Esophagus squamous epithelium (tissue), 5 donors: ENCODE results near the gene ZNF223. TPM values are rescaled to one million over a fixed set of nuclear protein-coding genes. Genes with fewer than 3 reads are reported as not detected.
A peak's percentile ranks its signal among the peaks of the same experiment; 100 is the strongest.

ENCODE experiments used
- DNase-seq: peaks from one replicate; lab custom pipeline; 2025; lab: John Stamatoyannopoulos, UW
- H3K27ac ChIP-seq, 4 donors: fragments of 200-600 bp; sonication (generic); one replicate each; pipeline ENCODE4 v1.5.1; 2016 to 2019; ENCODE audit warnings: mild to moderate bottlenecking in 1 of 4
- H3K27me3 ChIP-seq, 4 donors: fragments of 200-600 bp; sonication (generic); 1 replicate in 3 of 4; 2 replicates in 1 of 4; pipeline versions ENCODE4 v1.5.1 to v1.6.0; 2017 to 2021; ENCODE audit warnings: antibody characterized with exemption in 1 of 4
- H3K36me3 ChIP-seq, 3 donors: fragments of 200-600 bp; sonication (generic); one replicate each; pipeline ENCODE4 v1.5.1; 2016 to 2019
- H3K4me1 ChIP-seq, 3 donors: fragments of 200-600 bp; sonication (generic); one replicate each; pipeline ENCODE4 v1.5.1; 2017 to 2019
- H3K4me3 ChIP-seq, 4 donors: fragments of 200-600 bp; sonication (generic); 1 replicate in 3 of 4; 2 replicates in 1 of 4; pipeline ENCODE4 v1.5.1; 2016 to 2019; ENCODE audit warnings: mild to moderate bottlenecking in 2 of 4, moderate library complexity in 1 of 4
- H3K9me3 ChIP-seq, 3 donors: fragments of 200-600 bp; sonication (generic); one replicate each; pipeline ENCODE4 v1.5.1; 2016 to 2019
- POLR2A ChIP-seq, 4 donors: fragments of 450-650 bp; IDR thresholded peaks; one replicate each; pipeline ENCODE4 v1.6.1; 2017; ENCODE audit warnings: antibody characterized with exemption in 4 of 4, mild to moderate bottlenecking in 4 of 4, moderate library complexity in 3 of 4
- WGBS, 2 donors: methylation state at CpG; one replicate each; pipeline ENCODE4 v1.1.5; 2018; 5-methylcytosine and 5-hydroxymethylcytosine counted together
- intact Hi-C: fragments of 100-400 bp; cut with DNase I; formaldehyde crosslinking; loops from one replicate; pipeline ENCODE4 v1.15.0; 2022
- total RNA-seq, 4 donors: library from RNA; depleted of rRNA; stranded (reverse); fragments of >200 nt; gene quantifications; one replicate each; pipeline ENCODE4 v1.1.0, GENCODE V29; 2016
- TF ChIP-seq, protein P1 (sequence below), 6 experiments: fragments of 450-650 bp in 4 of 6; fragments of 200-600 bp in 2 of 6; sonication (generic) in 2 of 6; IDR thresholded peaks; one replicate each; pipeline ENCODE4 v1.5.1; 2016 to 2019; ENCODE audit warnings: antibody characterized with exemption in 6 of 6, mild to moderate bottlenecking in 4 of 6, moderate library complexity in 4 of 6
- donor health status: DM: yes; HTN: yes; CAD: no.

ZNF223 gene
- total RNA-seq, 4 donors from 2014 or later = 2.7 to 4.9 (median 3.5) TPM

- Histone ChIP-seq H3K9me3 (peaks cover 0 to 76% (median 46%) of the 10 kb centered on the region in 3 donors), H3K27me3 (no peaks in the 10 kb centered on the region)
Observed at GRCh38 chr19:44007473-44007872, 44.4 kb upstream of the ZNF223 start.

DNA sequence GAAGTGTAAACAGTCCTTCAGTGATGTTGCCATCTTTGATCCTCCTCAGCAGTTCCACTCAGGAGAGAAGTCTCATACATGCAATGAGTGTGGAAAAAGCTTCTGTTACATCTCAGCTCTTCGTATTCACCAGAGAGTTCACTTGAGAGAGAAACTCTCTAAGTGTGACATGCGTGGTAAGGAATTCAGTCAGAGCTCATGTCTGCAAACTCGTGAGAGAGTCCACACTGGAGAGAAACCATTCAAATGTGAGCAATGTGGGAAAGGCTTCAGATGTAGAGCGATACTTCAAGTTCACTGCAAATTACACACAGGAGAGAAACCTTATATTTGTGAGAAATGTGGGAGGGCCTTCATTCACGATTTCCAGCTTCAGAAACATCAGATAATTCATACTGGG lies 41.4 kb upstream of the ZNF223 start:
- WGBS, 2 donors = 92 to 96% methylated on average over 5 of the region's 5 CpGs
- peaks cover 28 to 72% (median 35%) of the 10 kb centered on the region in 3 donors for H3K36me3 ChIP-seq
- peak overlapping the region in 1 of 4 donors; percentile 35 for H3K4me3 ChIP-seq
- intact Hi-C loops = no loop called here
- TF ChIP-seq, protein P1, sequence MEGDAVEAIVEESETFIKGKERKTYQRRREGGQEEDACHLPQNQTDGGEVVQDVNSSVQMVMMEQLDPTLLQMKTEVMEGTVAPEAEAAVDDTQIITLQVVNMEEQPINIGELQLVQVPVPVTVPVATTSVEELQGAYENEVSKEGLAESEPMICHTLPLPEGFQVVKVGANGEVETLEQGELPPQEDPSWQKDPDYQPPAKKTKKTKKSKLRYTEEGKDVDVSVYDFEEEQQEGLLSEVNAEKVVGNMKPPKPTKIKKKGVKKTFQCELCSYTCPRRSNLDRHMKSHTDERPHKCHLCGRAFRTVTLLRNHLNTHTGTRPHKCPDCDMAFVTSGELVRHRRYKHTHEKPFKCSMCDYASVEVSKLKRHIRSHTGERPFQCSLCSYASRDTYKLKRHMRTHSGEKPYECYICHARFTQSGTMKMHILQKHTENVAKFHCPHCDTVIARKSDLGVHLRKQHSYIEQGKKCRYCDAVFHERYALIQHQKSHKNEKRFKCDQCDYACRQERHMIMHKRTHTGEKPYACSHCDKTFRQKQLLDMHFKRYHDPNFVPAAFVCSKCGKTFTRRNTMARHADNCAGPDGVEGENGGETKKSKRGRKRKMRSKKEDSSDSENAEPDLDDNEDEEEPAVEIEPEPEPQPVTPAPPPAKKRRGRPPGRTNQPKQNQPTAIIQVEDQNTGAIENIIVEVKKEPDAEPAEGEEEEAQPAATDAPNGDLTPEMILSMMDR (IDR thresholded peaks at IDR 0.05) = no peak
- TF ChIP-seq POLR2A (IDR thresholded peaks at IDR 0.05) = no peak
- peaks cover 0 to 97% (median 66%) of the 10 kb centered on the region in 3 donors for H3K9me3 ChIP-seq
- no peak overlapping the region for H3K27ac ChIP-seq
- H3K27me3 ChIP-seq = no peaks in the 10 kb centered on the region
- no peaks in the 10 kb centered on the region for H3K4me1 ChIP-seq
- DNase-seq = no peak

More at GRCh38 chr19:44007473-44007872, 44.4 kb upstream of the ZNF223 start:
- no peak overlapping the region for H3K27ac ChIP-seq
- H3K36me3 ChIP-seq = peaks cover 28 to 68% (median 35%) of the 10 kb centered on the region in 3 donors
- peaks cover 0 to 14% (median 0%) of the 10 kb centered on the region in 3 donors for H3K4me1 ChIP-seq
- H3K4me3 ChIP-seq = no peak overlapping the region
- WGBS, 2 donors = 94 to 96% methylated on average over 6 of the region's 6 CpGs
- TF ChIP-seq, protein P1 (IDR thresholded peaks at IDR 0.05) = no peak
- no peak for TF ChIP-seq POLR2A (IDR thresholded peaks at IDR 0.05)
- intact Hi-C loops = no loop called here
- DNase-seq = no peak

DNA sequence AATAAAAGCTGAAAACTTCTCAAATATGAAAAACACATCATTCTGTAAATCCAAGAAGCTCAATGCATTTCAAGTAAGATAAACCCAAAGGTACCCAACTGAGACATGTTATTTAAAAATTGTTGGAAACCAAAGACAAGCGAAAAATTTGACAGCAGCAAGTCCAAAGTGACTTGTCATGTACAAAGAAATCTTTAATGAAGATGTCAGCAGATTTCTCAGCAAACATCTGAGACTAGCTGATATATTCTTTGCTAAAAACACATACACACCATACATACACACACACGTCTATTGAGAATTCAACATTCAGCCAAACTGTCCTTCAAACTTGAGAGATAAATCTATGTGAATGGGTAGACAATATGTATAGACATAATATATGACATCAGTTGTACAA lies 32.3 kb upstream of the ZNF223 start:
- Histone ChIP-seq H3K36me3 (no peaks in the 10 kb centered on the region), H3K4me1 (no peaks in the 10 kb centered on the region), H3K4me3 (no peak overlapping the region), H3K9me3 (peaks cover 0 to 27% (median 2%) of the 10 kb centered on the region in 3 donors), H3K27me3 (no peaks in the 10 kb centered on the region), H3K27ac (no peak overlapping the region)
- intact Hi-C loops = no loop called here
- WGBS, 2 donors = 31 to 36% methylated on average over 2 of the region's 2 CpGs
- DNase-seq = no peak
- TF ChIP-seq, protein P1 (IDR thresholded peaks at IDR 0.05) = no peak
- TF ChIP-seq POLR2A (IDR thresholded peaks at IDR 0.05) = no peak

GRCh38 chr19:44021221-44021620 lies 30.6 kb upstream of the ZNF223 start:
- intact Hi-C loops = no loop called here
- no peak overlapping the region for H3K4me3 ChIP-seq
- TF ChIP-seq POLR2A (IDR thresholded peaks at IDR 0.05) = no peak
- TF ChIP-seq, protein P1 (IDR thresholded peaks at IDR 0.05) = no peak
- H3K27ac ChIP-seq = no peak overlapping the region
- no peaks in the 10 kb centered on the region for H3K36me3 ChIP-seq
- no peak for DNase-seq
- peaks cover 0 to 12% (median 5%) of the 10 kb centered on the region in 3 donors for H3K4me1 ChIP-seq
- no peaks in the 10 kb centered on the region for H3K27me3 ChIP-seq
- peaks cover 0 to 10% (median 0%) of the 10 kb centered on the region in 3 donors for H3K9me3 ChIP-seq

- Histone ChIP-seq H3K9me3 (peaks cover 0 to 30% (median 14%) of the 10 kb centered on the region in 3 donors), H3K27me3 (no peaks in the 10 kb centered on the region), H3K4me1 (peaks cover 0 to 13% (median 5%) of the 10 kb centered on the region in 3 donors), H3K27ac (peak overlapping the region in 3 of 4 donors; percentile 54 to 72 (median 68)), H3K4me3 (peak overlapping the region; percentile 56 to 92 (median 62)), H3K36me3 (peaks cover 8 to 33% (median 14%) of the 10 kb centered on the region in 3 donors)
- DNase-seq = no peak
- WGBS, 2 donors = 41 to 42% methylated on average over 4 of the region's 4 CpGs
- no peak for TF ChIP-seq POLR2A (IDR thresholded peaks at IDR 0.05)
- TF ChIP-seq, protein P1 (IDR thresholded peaks at IDR 0.05) = no peak
- intact Hi-C loops = no loop called here
Observed at GRCh38 chr19:44024900-44025216, 27.0 kb upstream of the ZNF223 start.
